ENCODE data around the gene HECTD2.

The HECTD2 gene

DNA sequence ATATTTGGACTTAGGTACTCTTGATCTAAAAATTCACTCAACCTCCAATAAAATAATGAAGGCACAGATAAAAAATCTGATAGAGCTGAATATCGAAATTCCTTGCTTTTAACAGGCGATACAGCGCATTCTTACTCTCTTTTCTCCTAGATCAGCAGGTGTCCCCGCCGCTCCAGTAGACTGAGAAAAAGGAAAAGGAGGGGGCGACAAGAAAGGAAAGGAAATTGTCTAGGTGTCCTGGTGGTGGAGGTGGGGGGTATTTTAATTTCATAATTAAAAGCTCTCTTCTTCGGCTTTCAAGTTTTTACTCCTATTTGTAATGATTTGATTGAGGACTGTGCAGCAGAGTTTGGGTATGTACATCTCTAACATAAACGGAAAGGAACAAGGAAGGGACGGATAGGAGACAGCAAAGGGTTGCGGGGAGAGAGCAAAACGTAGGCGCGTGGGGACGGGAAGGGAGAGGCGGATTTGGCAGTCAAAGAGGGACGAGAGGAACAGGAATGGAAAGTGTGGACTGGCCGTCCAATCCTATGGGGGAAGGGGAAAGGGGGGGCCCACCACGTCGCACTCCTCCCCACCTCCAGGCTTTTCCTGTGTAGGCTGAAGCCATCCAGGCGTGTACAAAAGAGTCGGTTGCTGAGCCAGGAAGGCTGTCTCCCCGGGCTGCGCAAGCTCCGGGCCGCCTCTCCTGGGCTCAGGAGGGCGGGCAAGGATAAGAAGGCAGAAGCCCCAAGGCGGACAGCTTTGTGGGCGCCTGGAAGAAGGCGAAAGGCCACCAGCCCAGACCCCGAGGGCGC is 875 bp upstream of the HECTD2 start:
- Histone ChIP-seq H3K9me3 (ENCODE audit: insufficient read depth, low read length) (no peaks in the 10 kb centered on the region), H3K79me2 (ENCODE audit: low read length) (peaks cover 17% of the 10 kb centered on the region), H3K4me1 (ENCODE audit: low read length) (peaks cover 12% of the 10 kb centered on the region), H3K36me3 (replicated peaks; ENCODE audit: low read depth, low read length) (no peaks in the 10 kb centered on the region), H4K20me1 (ENCODE audit: insufficient read depth, low read length) (no peaks in the 10 kb centered on the region), H3K27ac (ENCODE audit: low read length) (peak overlapping the region; percentile 71), H3K4me3 (ENCODE audit: low read length) (peak overlapping the region; percentile 96), H3K27me3 (ENCODE audit: low read depth, low read length) (no peaks in the 10 kb centered on the region), H2AFZ (ENCODE audit: low read depth, low read length) (peak overlapping the region; percentile 92), H3K4me2 (ENCODE audit: low read length) (peak overlapping the region; percentile 67), H3K9ac (ENCODE audit: low read length) (peak overlapping the region; percentile 93)
- TF ChIP-seq, protein P1, sequence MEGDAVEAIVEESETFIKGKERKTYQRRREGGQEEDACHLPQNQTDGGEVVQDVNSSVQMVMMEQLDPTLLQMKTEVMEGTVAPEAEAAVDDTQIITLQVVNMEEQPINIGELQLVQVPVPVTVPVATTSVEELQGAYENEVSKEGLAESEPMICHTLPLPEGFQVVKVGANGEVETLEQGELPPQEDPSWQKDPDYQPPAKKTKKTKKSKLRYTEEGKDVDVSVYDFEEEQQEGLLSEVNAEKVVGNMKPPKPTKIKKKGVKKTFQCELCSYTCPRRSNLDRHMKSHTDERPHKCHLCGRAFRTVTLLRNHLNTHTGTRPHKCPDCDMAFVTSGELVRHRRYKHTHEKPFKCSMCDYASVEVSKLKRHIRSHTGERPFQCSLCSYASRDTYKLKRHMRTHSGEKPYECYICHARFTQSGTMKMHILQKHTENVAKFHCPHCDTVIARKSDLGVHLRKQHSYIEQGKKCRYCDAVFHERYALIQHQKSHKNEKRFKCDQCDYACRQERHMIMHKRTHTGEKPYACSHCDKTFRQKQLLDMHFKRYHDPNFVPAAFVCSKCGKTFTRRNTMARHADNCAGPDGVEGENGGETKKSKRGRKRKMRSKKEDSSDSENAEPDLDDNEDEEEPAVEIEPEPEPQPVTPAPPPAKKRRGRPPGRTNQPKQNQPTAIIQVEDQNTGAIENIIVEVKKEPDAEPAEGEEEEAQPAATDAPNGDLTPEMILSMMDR (IDR thresholded peaks at IDR 0.05; ENCODE audit: low read depth, low read length) = no peak
- no peak for TF ChIP-seq EZH2phosphoT487 (IDR thresholded peaks at IDR 0.05; ENCODE audit: low read depth)

DNA sequence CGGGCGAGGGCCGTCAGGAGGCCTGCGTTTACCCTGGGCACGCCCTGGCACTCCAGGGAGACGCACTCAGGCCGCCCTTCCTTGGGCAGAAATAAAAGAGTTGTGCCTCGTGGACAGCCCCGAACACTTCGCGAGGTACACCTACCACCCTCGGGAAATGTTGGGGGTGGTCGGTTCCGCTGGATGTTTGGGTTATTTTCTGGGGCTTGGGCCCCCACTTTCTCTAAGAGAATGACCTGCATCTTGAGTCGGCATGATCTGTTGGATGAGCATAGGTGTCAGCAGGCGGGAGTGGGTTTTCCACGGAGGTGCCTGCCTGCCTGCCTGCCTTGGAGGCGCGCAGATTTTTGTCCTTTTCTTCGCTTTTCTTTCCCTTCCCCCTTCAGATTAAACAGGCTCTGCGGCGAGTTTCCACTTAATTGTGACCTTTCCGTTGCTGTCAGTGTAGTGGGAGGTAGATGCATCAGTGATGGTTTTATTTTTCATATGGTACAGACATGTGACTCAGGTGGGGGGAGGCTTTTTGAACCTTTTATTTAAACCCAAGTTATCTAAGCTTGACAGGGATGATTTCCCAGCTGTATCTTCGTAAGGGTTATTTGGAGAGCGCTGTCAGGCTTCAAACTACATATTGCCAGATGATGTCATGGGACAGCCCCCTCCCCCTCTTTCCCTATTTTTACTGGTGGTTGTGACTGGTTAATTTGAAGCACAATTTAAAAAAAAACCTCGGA is 661 bp downstream of the HECTD2 start:
- H2AFZ ChIP-seq (ENCODE audit: low read depth, low read length) = peak overlapping the region; percentile 98
- H3K36me3 ChIP-seq (replicated peaks; ENCODE audit: low read depth, low read length) = no peaks in the 10 kb centered on the region
- H3K27ac ChIP-seq (ENCODE audit: low read length) = no peak overlapping the region; the same call in 1 of the 2 replicates
- peaks cover 21% of the 10 kb centered on the region for H3K79me2 ChIP-seq (ENCODE audit: low read length)
- H3K4me3 ChIP-seq (ENCODE audit: low read length) = peak overlapping the region; percentile 96
- H3K4me1 ChIP-seq (ENCODE audit: low read length) = peaks cover 12% of the 10 kb centered on the region
- H3K9me3 ChIP-seq (ENCODE audit: insufficient read depth, low read length) = no peaks in the 10 kb centered on the region
- no peaks in the 10 kb centered on the region for H4K20me1 ChIP-seq (ENCODE audit: insufficient read depth, low read length)
- TF ChIP-seq, protein P1 (IDR thresholded peaks at IDR 0.05; ENCODE audit: low read depth, low read length) = no peak
- TF ChIP-seq EZH2phosphoT487 (IDR thresholded peaks at IDR 0.05; ENCODE audit: low read depth) = no peak
- no peaks in the 10 kb centered on the region for H3K27me3 ChIP-seq (ENCODE audit: low read depth, low read length)
- peak overlapping the region; percentile 82 for H3K9ac ChIP-seq (ENCODE audit: low read length)
- H3K4me2 ChIP-seq (ENCODE audit: low read length) = peak overlapping the region; percentile 95

DNA sequence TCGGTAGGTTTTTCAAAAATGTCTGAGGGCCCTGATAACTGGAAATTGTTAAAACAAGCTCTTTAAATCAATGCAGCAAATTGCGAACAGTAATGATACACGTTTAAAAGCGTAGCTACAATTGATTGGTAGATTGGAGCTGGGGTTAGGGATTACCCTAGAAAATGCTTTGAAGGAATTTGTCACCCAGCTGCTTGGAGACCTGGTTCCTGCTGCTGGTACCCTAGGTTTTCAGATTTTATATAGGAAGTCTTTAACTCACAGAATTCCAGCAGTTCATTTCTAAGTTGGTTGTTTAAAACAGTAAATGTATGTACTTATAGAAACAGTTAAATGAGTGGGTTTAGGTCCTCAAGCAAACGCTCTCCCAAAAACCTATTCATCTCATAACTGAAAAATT is 1.5 kb downstream of the HECTD2 start:
- H3K27ac ChIP-seq (ENCODE audit: low read length) = no peak overlapping the region
- peak overlapping the region; percentile 95 for H3K4me2 ChIP-seq (ENCODE audit: low read length)
- peak overlapping the region; percentile 96 for H3K4me3 ChIP-seq (ENCODE audit: low read length)
- H3K9ac ChIP-seq (ENCODE audit: low read length) = no peak overlapping the region
- peaks cover 12% of the 10 kb centered on the region for H3K4me1 ChIP-seq (ENCODE audit: low read length)
- no peaks in the 10 kb centered on the region for H3K36me3 ChIP-seq (replicated peaks; ENCODE audit: low read depth, low read length)
- no peak overlapping the region for H2AFZ ChIP-seq (ENCODE audit: low read depth, low read length)
- peaks cover 21% of the 10 kb centered on the region for H3K79me2 ChIP-seq (ENCODE audit: low read length)
- H3K9me3 ChIP-seq (ENCODE audit: insufficient read depth, low read length) = no peaks in the 10 kb centered on the region
- no peaks in the 10 kb centered on the region for H4K20me1 ChIP-seq (ENCODE audit: insufficient read depth, low read length)
- TF ChIP-seq, protein P1 (IDR thresholded peaks at IDR 0.05; ENCODE audit: low read depth, low read length) = no peak
- no peak for TF ChIP-seq EZH2phosphoT487 (IDR thresholded peaks at IDR 0.05; ENCODE audit: low read depth)
- no peaks in the 10 kb centered on the region for H3K27me3 ChIP-seq (ENCODE audit: low read depth, low read length)
